Putamen (tissue), 1 donor: Measurements from ENCODE around the gene TTC27.
"Not testable (repeated sequence)": the region's sequence is repeated elsewhere in the genome, so short reads cannot be mapped to it uniquely, and the experiment has no call there.

Source experiments
- DNase-seq: peaks from one replicate; pipeline ENCODE4 v3.0.0-alpha.2; 2016; ENCODE audit warnings: low spot score

The TTC27 gene

GRCh38 chr2:32719933-32720716, 92.3 kb downstream of the TTC27 start:
- DNase-seq: no peak

GRCh38 chr2:32720771-32721170, 92.9 kb downstream of the TTC27 start:
- no peak for DNase-seq

GRCh38 chr2:32721376-32721775, 93.5 kb downstream of the TTC27 start:
- no peak for DNase-seq

- no peak for DNase-seq
Measured at GRCh38 chr2:32723467-32724079, 95.7 kb downstream of the TTC27 start.

- not testable (repeated sequence) for DNase-seq
Measured at GRCh38 chr2:32726678-32727077, 98.8 kb downstream of the TTC27 start.

- DNase-seq: no peak
Measured at GRCh38 chr2:32727157-32727556, 99.3 kb downstream of the TTC27 start.

- DNase-seq: not testable (repeated sequence)
Measured at GRCh38 chr2:32730958-32731357, 103.1 kb downstream of the TTC27 start.

- no peak for DNase-seq
Measured at GRCh38 chr2:32732120-32732519, 104.3 kb downstream of the TTC27 start.

GRCh38 chr2:32732912-32733472, 105.1 kb downstream of the TTC27 start:
- no peak for DNase-seq

GRCh38 chr2:32735348-32735747, 107.5 kb downstream of the TTC27 start:
- DNase-seq: no peak

- DNase-seq: no peak
Measured at GRCh38 chr2:32738939-32739338, 111.1 kb downstream of the TTC27 start.

- no peak for DNase-seq
Measured at GRCh38 chr2:32739664-32740063, 111.8 kb downstream of the TTC27 start.

- no peak for DNase-seq
Measured at GRCh38 chr2:32741575-32741974, 113.7 kb downstream of the TTC27 start.

- no peak for DNase-seq
Measured at GRCh38 chr2:32742376-32742775, 114.5 kb downstream of the TTC27 start.

GRCh38 chr2:32743480-32744236, 115.8 kb downstream of the TTC27 start:
- DNase-seq: no peak

GRCh38 chr2:32745191-32745590, 117.3 kb downstream of the TTC27 start:
- DNase-seq: no peak

- DNase-seq: no peak
Measured at GRCh38 chr2:32745675-32746074, 117.8 kb downstream of the TTC27 start.

GRCh38 chr2:32746669-32747068, 118.8 kb downstream of the TTC27 start:
- DNase-seq: no peak

- no peak for DNase-seq
Measured at GRCh38 chr2:32748158-32748557, 120.3 kb downstream of the TTC27 start.

GRCh38 chr2:32750880-32751279, 123.0 kb downstream of the TTC27 start:
- DNase-seq: no peak

GRCh38 chr2:32752205-32752604, 124.4 kb downstream of the TTC27 start:
- DNase-seq: no peak

GRCh38 chr2:32752952-32753351, 125.1 kb downstream of the TTC27 start:
- no peak for DNase-seq

- DNase-seq: not testable (repeated sequence)
Measured at GRCh38 chr2:32754676-32755075, 126.8 kb downstream of the TTC27 start.
